Tibial nerve (tissue), 4 donors: ENCODE data around the gene SPATA24. TPM values are rescaled to one million over a fixed set of nuclear protein-coding genes. Genes with fewer than 3 reads are reported as not detected.
A peak's percentile ranks its signal among the peaks of the same experiment; 100 is the strongest.

Experiments
- DNase-seq, 2 donors: peaks; one replicate each; pipeline ENCODE4 v3.0.0-alpha.2; 2019; ENCODE audit warnings: low spot score in 2 of 2
- H3K27ac ChIP-seq, 4 donors: fragments of 200-600 bp; sonication (generic) in 3 of 4; one replicate each; pipeline ENCODE4 v1.5.1; 2017 to 2019; ENCODE audit warnings: mild to moderate bottlenecking in 1 of 4
- H3K27me3 ChIP-seq, 2 donors: fragments of 200-600 bp; sonication (generic) in 1 of 2; one replicate each; pipeline versions ENCODE4 v1.5.1 to v1.6.0; 2017 to 2019
- H3K36me3 ChIP-seq, 3 donors: fragments of 200-600 bp; sonication (generic); one replicate each; pipeline ENCODE4 v1.5.1; 2018 to 2019
- H3K4me1 ChIP-seq, 4 donors: fragments of 200-600 bp; sonication (generic) in 3 of 4; one replicate each; pipeline ENCODE4 v1.5.1; 2017 to 2019
- H3K4me3 ChIP-seq, 4 donors: fragments of 200-600 bp; sonication (generic) in 3 of 4; one replicate each; pipeline ENCODE4 v1.5.1; 2017 to 2019; ENCODE audit warnings: mild to moderate bottlenecking in 1 of 4, moderate library complexity in 1 of 4
- H3K9me3 ChIP-seq, 4 donors: fragments of 200-600 bp; sonication (generic) in 3 of 4; one replicate each; pipeline ENCODE4 v1.5.1; 2017 to 2019
- EP300 ChIP-seq, 2 donors: sonication (generic); formaldehyde crosslinking; IDR thresholded peaks; one replicate each; pipeline ENCODE4 v1.6.1; 2017; ENCODE audit warnings: antibody characterized with exemption in 2 of 2, mild to moderate bottlenecking in 1 of 2
- POLR2A ChIP-seq, 2 donors: fragments of 450-650 bp; IDR thresholded peaks; one replicate each; pipeline ENCODE4 v1.6.1; 2017; ENCODE audit warnings: antibody characterized with exemption in 2 of 2, mild to moderate bottlenecking in 2 of 2, moderate library complexity in 2 of 2
- WGBS, 2 donors: methylation state at CpG; one replicate each; pipeline ENCODE4 v1.1.5; 2018; 5-methylcytosine and 5-hydroxymethylcytosine counted together
- total RNA-seq, 4 donors: library from RNA; depleted of rRNA; stranded (reverse); fragments of >200 nt; gene quantifications; one replicate each; pipeline ENCODE4 v1.1.0, GENCODE V29; 2016
- TF ChIP-seq, protein P1 (sequence below), 5 experiments: fragments of 200-600 bp in 3 of 5; fragments of 450-650 bp in 2 of 5; sonication (generic) in 3 of 5; IDR thresholded peaks; one replicate each; pipeline ENCODE4 v1.5.1; 2016 to 2019; ENCODE audit warnings: antibody characterized with exemption in 5 of 5, mild to moderate bottlenecking in 3 of 5, moderate library complexity in 2 of 5

Gene SPATA24, protein sequence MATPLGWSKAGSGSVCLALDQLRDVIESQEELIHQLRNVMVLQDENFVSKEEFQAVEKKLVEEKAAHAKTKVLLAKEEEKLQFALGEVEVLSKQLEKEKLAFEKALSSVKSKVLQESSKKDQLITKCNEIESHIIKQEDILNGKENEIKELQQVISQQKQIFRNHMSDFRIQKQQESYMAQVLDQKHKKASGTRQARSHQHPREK
- total RNA-seq: 1 to 10 TPM in 2 of 4 donors, not detected in 2; 1.9 to 7.2 TPM

DNA sequence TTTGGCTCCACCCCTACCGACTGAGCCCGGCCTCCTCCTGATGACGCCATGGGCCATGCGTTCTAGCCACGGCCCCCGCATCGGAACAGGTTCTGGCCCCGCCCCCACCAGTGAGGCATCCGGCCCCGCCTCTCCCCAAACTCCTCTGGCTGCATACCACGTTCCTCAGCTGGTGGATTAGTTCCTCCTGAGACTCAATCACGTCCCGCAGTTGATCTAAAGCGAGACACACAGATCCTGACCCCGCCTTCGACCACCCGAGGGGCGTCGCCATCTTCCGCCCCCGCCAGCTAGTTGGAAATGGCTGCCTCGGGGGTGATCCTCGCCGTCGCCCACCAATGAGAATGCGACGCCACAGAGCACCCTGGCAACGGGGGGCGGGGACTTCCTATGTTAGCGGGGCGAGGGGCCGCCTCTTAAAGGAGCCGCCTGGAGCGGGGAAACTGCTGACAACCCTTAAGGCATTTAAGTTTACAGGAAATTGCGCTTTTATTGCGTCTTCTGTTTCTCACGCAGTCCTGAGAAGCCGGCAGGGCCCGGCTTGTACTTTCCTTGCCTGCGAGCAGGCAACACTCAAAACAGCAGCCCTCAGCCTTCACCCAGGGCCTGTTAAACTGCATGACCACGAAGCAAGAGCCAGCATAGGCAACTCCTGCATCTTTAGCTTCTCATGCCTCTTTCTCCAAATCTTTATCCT is at the start of gene SPATA24:
Gene SPATA24, minus strand, starts transcription at position 303 of the 697 bp plus-strand sequence. Its CDS starts 29 bp downstream, at position 274.
- no peaks in the 10 kb centered on the region for H3K27me3 ChIP-seq
- DNase-seq: peak; percentile 98
- WGBS, 2 donors: 0% methylated on average over 25 to 41 of the region's 41 CpGs

DNA sequence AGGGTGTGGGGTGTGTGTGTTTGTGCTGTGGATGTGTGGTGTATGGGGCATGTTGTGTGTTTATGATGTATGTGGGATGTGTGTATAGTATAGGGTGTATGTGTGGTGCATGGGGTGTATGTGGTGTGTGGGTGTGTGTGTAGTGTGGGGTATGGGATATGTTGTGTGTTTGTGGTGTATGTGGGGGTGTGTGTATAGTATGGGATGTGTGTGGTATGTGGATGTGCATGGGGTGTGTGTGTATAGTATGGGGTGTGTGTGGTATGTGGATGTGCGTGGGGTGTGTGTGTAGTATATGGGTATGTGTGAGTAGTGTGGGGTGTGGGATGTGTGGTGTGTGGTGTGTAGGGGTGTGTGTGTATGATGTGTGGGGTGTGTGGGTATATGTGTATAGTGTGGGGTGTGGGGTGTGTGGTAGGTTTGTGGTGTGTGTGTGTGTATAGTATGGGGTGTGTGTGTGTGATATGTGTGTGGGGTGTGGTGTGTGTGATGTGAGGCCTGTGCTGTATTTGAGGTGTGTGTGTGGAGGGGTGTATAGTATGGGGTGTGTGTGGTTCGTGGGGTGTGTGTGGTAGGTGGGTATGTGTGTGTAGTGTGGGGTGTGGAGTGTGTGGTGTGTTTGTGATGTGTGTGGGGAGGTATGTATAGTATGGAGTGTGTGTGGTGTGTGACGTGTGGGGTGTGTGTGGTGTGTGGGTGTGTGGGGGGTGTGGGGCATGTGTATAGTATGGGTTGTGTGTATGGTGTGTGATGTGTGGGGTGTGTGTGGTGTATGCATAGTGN is 48.2 kb upstream of the SPATA24 start:
- H3K27ac ChIP-seq: no peak overlapping the region
- WGBS, 2 donors: 76 to 87% methylated on average over 3 of the region's 3 CpGs

More for the DNA sequence above, at the start of gene SPATA24:
- no peak for TF ChIP-seq POLR2A (IDR thresholded peaks at IDR 0.05)
- TF ChIP-seq EP300 (IDR thresholded peaks at IDR 0.05): peak; percentile 86 to 91
- TF ChIP-seq, protein P1, sequence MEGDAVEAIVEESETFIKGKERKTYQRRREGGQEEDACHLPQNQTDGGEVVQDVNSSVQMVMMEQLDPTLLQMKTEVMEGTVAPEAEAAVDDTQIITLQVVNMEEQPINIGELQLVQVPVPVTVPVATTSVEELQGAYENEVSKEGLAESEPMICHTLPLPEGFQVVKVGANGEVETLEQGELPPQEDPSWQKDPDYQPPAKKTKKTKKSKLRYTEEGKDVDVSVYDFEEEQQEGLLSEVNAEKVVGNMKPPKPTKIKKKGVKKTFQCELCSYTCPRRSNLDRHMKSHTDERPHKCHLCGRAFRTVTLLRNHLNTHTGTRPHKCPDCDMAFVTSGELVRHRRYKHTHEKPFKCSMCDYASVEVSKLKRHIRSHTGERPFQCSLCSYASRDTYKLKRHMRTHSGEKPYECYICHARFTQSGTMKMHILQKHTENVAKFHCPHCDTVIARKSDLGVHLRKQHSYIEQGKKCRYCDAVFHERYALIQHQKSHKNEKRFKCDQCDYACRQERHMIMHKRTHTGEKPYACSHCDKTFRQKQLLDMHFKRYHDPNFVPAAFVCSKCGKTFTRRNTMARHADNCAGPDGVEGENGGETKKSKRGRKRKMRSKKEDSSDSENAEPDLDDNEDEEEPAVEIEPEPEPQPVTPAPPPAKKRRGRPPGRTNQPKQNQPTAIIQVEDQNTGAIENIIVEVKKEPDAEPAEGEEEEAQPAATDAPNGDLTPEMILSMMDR (IDR thresholded peaks at IDR 0.05): peak in 1 of 5 experiments; percentile 46
- no peaks in the 10 kb centered on the region for H3K36me3 ChIP-seq
- no peaks in the 10 kb centered on the region for H3K9me3 ChIP-seq
- H3K27ac ChIP-seq: peak within 1 kb of the TSS; percentile 82 to 97 (median 88)
- H3K4me3 ChIP-seq: peak within 1 kb of the TSS; percentile 36 to 58 (median 50)
- H3K4me1 ChIP-seq: peaks cover 4 to 15% (median 11%) of the 10 kb centered on the region in 4 donors

GRCh38 chr5:139451176-139451575 is 47.3 kb upstream of the SPATA24 start:
- no peaks in the 10 kb centered on the region for H3K36me3 ChIP-seq
- H3K27ac ChIP-seq: no peak overlapping the region
- no peaks in the 10 kb centered on the region for H3K9me3 ChIP-seq
- 87 to 94% methylated on average over 2 of the region's 2 CpGs for WGBS, 2 donors
- H3K4me1 ChIP-seq: no peaks in the 10 kb centered on the region
- H3K4me3 ChIP-seq: no peak overlapping the region
- DNase-seq: no peak
- H3K27me3 ChIP-seq: no peaks in the 10 kb centered on the region
- TF ChIP-seq, protein P1 (IDR thresholded peaks at IDR 0.05): no peak
- TF ChIP-seq EP300 (IDR thresholded peaks at IDR 0.05) (no peak), POLR2A (IDR thresholded peaks at IDR 0.05) (no peak)

More for the DNA sequence above, 48.2 kb upstream of the SPATA24 start:
- Histone ChIP-seq H3K27me3 (no peaks in the 10 kb centered on the region), H3K9me3 (no peaks in the 10 kb centered on the region), H3K4me1 (no peaks in the 10 kb centered on the region), H3K4me3 (no peak overlapping the region), H3K36me3 (no peaks in the 10 kb centered on the region)
- no peak for DNase-seq
- TF ChIP-seq, protein P1 (IDR thresholded peaks at IDR 0.05): no peak
- TF ChIP-seq POLR2A (IDR thresholded peaks at IDR 0.05) (no peak), EP300 (IDR thresholded peaks at IDR 0.05) (no peak)

GRCh38 chr5:139446956-139447779 is 43.3 kb upstream of the SPATA24 start:
- WGBS, 2 donors: 82 to 83% methylated on average over 5 of the region's 5 CpGs
- Histone ChIP-seq H3K27ac (no peak overlapping the region), H3K4me1 (no peaks in the 10 kb centered on the region), H3K9me3 (no peaks in the 10 kb centered on the region), H3K36me3 (no peaks in the 10 kb centered on the region), H3K27me3 (no peaks in the 10 kb centered on the region), H3K4me3 (no peak overlapping the region)
- TF ChIP-seq POLR2A (IDR thresholded peaks at IDR 0.05): no peak
- TF ChIP-seq EP300 (IDR thresholded peaks at IDR 0.05): no peak
- TF ChIP-seq, protein P1 (IDR thresholded peaks at IDR 0.05): no peak
- DNase-seq: no peak
